Sigmoid colon (tissue), 4 donors: Measurements from ENCODE around the gene SH3PXD2B.

Experiments
- EP300 ChIP-seq, 4 donors: sonication (generic); formaldehyde crosslinking; IDR thresholded peaks; one replicate each; pipeline ENCODE4 v1.6.1; 2017; ENCODE audit warnings: antibody characterized with exemption in 4 of 4
- POLR2A ChIP-seq, 2 donors: fragments of 450-650 bp; IDR thresholded peaks; one replicate each; pipeline ENCODE4 v1.6.1; 2016; ENCODE audit warnings: antibody characterized with exemption in 2 of 2, mild to moderate bottlenecking in 2 of 2, moderate library complexity in 2 of 2
- POLR2AphosphoS5 ChIP-seq, 4 donors: sonication (generic); formaldehyde crosslinking; IDR thresholded peaks; one replicate each; pipeline ENCODE4 v1.6.1; 2017; ENCODE audit warnings: antibody characterized with exemption in 4 of 4
- TF ChIP-seq, protein P1 (sequence below), 4 experiments: fragments of 450-650 bp in 3 of 4; fragments of 200-600 bp in 1 of 4; IDR thresholded peaks; one replicate each; pipeline ENCODE4 v1.5.1; 2016 to 2019; ENCODE audit warnings: antibody characterized with exemption in 4 of 4, mild to moderate bottlenecking in 3 of 4, moderate library complexity in 2 of 4

DNA sequence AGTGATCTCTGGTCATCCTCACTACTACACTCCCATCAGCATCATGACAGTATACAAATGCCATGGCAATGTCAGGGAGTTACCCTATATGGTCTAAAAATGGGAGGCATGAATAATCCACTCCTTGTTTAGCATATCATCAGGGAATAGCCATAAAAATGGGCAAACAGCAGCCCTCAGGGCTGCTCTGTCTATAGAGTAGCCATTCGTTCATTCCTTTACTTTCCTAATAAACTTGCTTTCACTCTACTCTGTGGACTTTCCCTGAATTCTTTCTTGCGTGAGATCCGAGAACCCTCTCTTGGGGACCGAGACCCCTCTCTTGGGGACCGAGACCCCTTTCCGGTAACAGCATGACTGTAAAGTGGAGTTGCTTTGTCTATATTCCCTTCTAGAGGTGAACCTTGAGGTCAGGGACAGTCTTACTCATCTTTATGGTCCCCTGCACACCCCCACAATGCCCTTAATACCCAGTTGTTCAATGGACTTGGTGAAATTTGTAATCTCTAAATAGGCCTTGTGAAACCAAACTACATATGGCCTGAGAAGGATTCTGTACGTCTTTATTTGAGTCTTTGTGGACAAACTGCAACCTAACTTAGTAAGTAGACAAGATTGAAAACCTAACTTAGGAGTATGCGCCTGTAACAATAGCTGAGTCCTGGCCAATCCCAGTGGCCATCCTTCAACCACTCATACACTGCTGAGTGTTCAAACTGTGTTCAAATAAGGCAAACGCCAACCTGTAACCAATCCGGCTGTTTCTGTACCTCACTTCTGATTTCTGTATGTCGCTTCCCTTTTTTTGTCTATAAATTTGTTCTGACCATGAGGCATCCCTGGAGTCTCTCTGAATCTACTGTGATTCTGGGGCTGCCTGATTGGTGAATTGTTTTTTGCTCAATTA, 138.5 kb downstream of the SH3PXD2B start:
- TF ChIP-seq POLR2AphosphoS5 (IDR thresholded peaks at IDR 0.05) (no peak), EP300 (IDR thresholded peaks at IDR 0.05) (no peak), POLR2A (IDR thresholded peaks at IDR 0.05) (no peak)
- TF ChIP-seq, protein P1, sequence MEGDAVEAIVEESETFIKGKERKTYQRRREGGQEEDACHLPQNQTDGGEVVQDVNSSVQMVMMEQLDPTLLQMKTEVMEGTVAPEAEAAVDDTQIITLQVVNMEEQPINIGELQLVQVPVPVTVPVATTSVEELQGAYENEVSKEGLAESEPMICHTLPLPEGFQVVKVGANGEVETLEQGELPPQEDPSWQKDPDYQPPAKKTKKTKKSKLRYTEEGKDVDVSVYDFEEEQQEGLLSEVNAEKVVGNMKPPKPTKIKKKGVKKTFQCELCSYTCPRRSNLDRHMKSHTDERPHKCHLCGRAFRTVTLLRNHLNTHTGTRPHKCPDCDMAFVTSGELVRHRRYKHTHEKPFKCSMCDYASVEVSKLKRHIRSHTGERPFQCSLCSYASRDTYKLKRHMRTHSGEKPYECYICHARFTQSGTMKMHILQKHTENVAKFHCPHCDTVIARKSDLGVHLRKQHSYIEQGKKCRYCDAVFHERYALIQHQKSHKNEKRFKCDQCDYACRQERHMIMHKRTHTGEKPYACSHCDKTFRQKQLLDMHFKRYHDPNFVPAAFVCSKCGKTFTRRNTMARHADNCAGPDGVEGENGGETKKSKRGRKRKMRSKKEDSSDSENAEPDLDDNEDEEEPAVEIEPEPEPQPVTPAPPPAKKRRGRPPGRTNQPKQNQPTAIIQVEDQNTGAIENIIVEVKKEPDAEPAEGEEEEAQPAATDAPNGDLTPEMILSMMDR (IDR thresholded peaks at IDR 0.05): no peak
